Lung (tissue), 12 donors: Measurements from ENCODE around the gene BSN. TPM values are rescaled to one million over a fixed set of nuclear protein-coding genes. Genes with fewer than 3 reads are reported as not detected.

Experiments used
- ATAC-seq: fragments of 200-7000 bp; cut with Tn5 transposase; one replicate; pipeline ENCODE4 v1.9.1; 2020; ENCODE audit warnings: moderate number of reproducible peaks; ENCODE audit not compliant: insufficient read depth, low FRiP score
- DNase-seq, 3 donors: peaks; one replicate each; pipeline ENCODE4 v3.0.0-alpha.2; 2013 to 2017
- H3K27ac ChIP-seq, 2 donors: one replicate each; pipeline ENCODE4 v1.5.1; 2013; ENCODE audit warnings: mild to moderate bottlenecking in 2 of 2, moderate library complexity in 2 of 2, control low read depth in 1 of 2, inconsistent platforms in 1 of 2, low read depth in 1 of 2, low read length in 1 of 2
- H3K27me3 ChIP-seq, 3 donors: one replicate each; pipeline ENCODE4 v1.5.1; 2013; ENCODE audit warnings: low read length in 2 of 3; ENCODE audit not compliant: control insufficient read depth in 3 of 3, insufficient read depth in 3 of 3
- H3K36me3 ChIP-seq, 4 donors: one replicate each; pipeline ENCODE4 v1.5.1; 2013; ENCODE audit warnings: low read length in 4 of 4, mild to moderate bottlenecking in 1 of 4, moderate library complexity in 1 of 4; ENCODE audit not compliant: control insufficient read depth in 4 of 4, insufficient read depth in 4 of 4
- H3K4me1 ChIP-seq, 5 donors: one replicate each; pipeline ENCODE4 v1.5.1; 2013; ENCODE audit warnings: low read length in 5 of 5, mild to moderate bottlenecking in 2 of 5, moderate library complexity in 1 of 5; ENCODE audit not compliant: control insufficient read depth in 5 of 5, insufficient read depth in 5 of 5
- H3K4me3 ChIP-seq: one replicate; pipeline ENCODE4 v1.5.1; 2013; ENCODE audit warnings: mild to moderate bottlenecking, control low read depth, moderate library complexity
- H3K9ac ChIP-seq, 2 donors: one replicate each; pipeline ENCODE4 v1.5.1; 2013; ENCODE audit warnings: low read length in 2 of 2, control low read depth in 1 of 2; ENCODE audit not compliant: insufficient read depth in 1 of 2
- H3K9me3 ChIP-seq, 4 donors: one replicate each; pipeline ENCODE4 v1.5.1; 2013; ENCODE audit warnings: low read length in 3 of 4, mild to moderate bottlenecking in 1 of 4, moderate library complexity in 1 of 4; ENCODE audit not compliant: control insufficient read depth in 4 of 4, insufficient read depth in 3 of 4
- CTCF ChIP-seq: IDR thresholded peaks from 2 replicates; pipeline ENCODE4 v1.5.1; 2012; ENCODE audit warnings: mild to moderate bottlenecking; ENCODE audit errors: control extremely low read depth, extremely low read depth
- WGBS, 2 donors: extraction: QIAGEN DNeasy Blood & Tissue Kit; methylation state at CpG; one replicate each; pipeline ENCODE4 v1.1.7; 2013; 5-methylcytosine and 5-hydroxymethylcytosine counted together
- polyA plus RNA-seq, 2 donors: library from polyadenylated mRNA; stranded (reverse); fragments of 200-250 nt; gene quantifications; one replicate each; pipeline ENCODE4 v1.2.1, GENCODE V29; 2013
- total RNA-seq, 2 donors: library from RNA; depleted of rRNA in 1 of 2; stranded (reverse); fragments of >200 nt in 1 of 2; gene quantifications; one replicate each; pipeline ENCODE4 v1.2.1, GENCODE V29; 2014 to 2021
- donor health status: control.
- donor health status: control.
- donor health status: Bipolar disorder and iron deficiency.
- donor health status: healthy.
- donor health status: DM: yes; HTN: yes; CAD: no.

Gene BSN
- total and polyA plus RNA-seq, 4 donors = 0.09 to 0.71 (median 0.47) TPM

GRCh38 chr3:49616061-49616460 is 61.8 kb downstream of the BSN start:
- no peak for TF ChIP-seq CTCF
- Histone ChIP-seq H3K27ac (no peak overlapping the region), H3K27me3 (no peaks in the 10 kb centered on the region), H3K36me3 (no peaks in the 10 kb centered on the region), H3K9me3 (no peaks in the 10 kb centered on the region), H3K4me1 (peaks cover 0 to 10% (median 0%) of the 10 kb centered on the region in 5 donors), H3K9ac (no peak overlapping the region), H3K4me3 (no peak overlapping the region)
- no peak for ATAC-seq
- no peak for DNase-seq
- 72 to 93% methylated on average over 1 of the region's 1 CpG for WGBS, 2 donors

GRCh38 chr3:49616491-49616941 is 62.2 kb downstream of the BSN start:
- ATAC-seq (no peak), DNase-seq (peak; percentile 80 to 83 (median 82))
- Histone ChIP-seq H3K27me3 (no peaks in the 10 kb centered on the region), H3K4me3 (peak overlapping the region; percentile 15), H3K9me3 (no peaks in the 10 kb centered on the region), H3K9ac (no peak overlapping the region), H3K27ac (no peak overlapping the region), H3K36me3 (no peaks in the 10 kb centered on the region), H3K4me1 (peaks cover 0 to 10% (median 0%) of the 10 kb centered on the region in 5 donors)
- TF ChIP-seq CTCF = no peak
- WGBS, 2 donors = 72 to 83% methylated on average over 6 of the region's 6 CpGs

GRCh38 chr3:49617390-49618013 is 63.2 kb downstream of the BSN start:
- DNase-seq (no peak), ATAC-seq (no peak)
- H3K27me3 ChIP-seq = no peaks in the 10 kb centered on the region
- no peak overlapping the region for H3K4me3 ChIP-seq
- TF ChIP-seq CTCF = no peak
- H3K9me3 ChIP-seq = no peaks in the 10 kb centered on the region
- H3K27ac ChIP-seq = no peak overlapping the region
- peaks cover 0 to 10% (median 0%) of the 10 kb centered on the region in 5 donors for H3K4me1 ChIP-seq
- 90 to 93% methylated on average over 7 of the region's 7 CpGs for WGBS, 2 donors
- H3K36me3 ChIP-seq = no peaks in the 10 kb centered on the region
- H3K9ac ChIP-seq = no peak overlapping the region

GRCh38 chr3:49618412-49618811 is 64.1 kb downstream of the BSN start:
- Histone ChIP-seq H3K27ac (no peak overlapping the region), H3K9ac (no peak overlapping the region), H3K9me3 (no peaks in the 10 kb centered on the region), H3K4me3 (no peak overlapping the region), H3K27me3 (no peaks in the 10 kb centered on the region), H3K36me3 (no peaks in the 10 kb centered on the region), H3K4me1 (peaks cover 0 to 10% (median 0%) of the 10 kb centered on the region in 5 donors)
- TF ChIP-seq CTCF = no peak
- ATAC-seq (no peak), DNase-seq (peak in 1 of 3 donors; percentile 5)
- WGBS, 2 donors = 71 to 80% methylated on average over 4 of the region's 4 CpGs
